ENCODE data around the gene RNF166.
"Not testable (repeated sequence)": the region's sequence is repeated elsewhere in the genome, so short reads cannot be mapped to it uniquely, and the experiment has no call there.

Gene RNF166

DNA sequence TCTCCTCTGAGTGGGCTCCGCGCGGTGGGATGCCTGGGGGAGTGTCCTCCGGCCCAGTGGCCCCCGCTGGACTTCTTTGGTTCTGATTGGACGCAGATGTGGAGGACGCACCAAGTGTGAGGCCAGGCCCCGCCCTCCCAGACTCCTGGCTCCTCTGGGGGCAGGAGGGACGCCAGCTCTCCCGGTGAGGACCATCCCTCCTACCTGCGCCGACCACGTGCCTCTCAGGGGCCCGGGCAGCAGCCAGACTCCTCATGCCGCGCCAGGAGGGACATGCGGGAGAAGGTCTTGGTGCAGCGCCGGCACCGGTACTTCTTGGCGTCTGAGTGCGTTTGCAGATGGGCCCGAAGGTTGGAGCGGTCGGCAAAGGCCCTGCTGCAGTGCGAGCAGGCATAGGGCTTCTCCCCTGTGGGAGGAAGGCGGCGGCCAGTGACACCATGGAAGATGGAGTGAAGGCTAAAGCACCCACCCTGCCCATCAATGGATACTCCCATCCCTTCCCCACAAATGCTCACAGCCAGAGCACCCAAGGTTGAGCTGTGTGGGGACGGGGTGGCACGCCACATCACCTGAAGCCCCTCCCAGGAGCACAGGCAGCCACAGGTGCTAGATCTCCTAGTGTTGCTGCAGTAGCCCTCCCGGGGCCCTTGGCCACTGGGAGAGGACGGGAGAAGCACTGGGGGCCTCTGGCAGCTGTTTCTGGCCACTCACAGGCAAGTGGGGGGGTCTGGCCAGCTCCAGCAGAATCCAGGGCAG lies 27.8 kb downstream of the RNF166 start:
- no peak for DNase-seq (ENCODE audit: low read depth in 1 of 2, low spot score in 1 of 2)

DNA sequence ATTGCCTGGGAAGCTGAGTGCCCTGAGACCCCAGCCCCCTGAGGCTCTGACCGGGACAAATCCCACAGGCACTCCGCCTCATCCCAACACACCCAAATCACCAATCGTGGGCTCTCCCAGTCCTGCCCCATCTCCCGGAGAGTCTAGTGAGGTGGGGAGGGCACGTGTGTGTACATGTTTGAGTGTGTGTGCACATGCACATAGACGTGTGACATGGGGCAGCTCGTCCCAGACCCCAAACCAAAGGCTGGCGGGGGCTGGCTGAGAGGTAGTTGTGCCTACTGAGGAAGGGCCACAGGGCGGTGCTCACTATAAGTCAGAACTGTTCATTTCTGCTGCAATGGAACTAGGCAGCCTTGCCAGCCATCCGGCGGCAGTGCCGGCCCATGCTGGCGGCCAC lies 28.5 kb downstream of the RNF166 start:
- no peak for DNase-seq (ENCODE audit: low read depth in 1 of 2, low spot score in 1 of 2)

DNA sequence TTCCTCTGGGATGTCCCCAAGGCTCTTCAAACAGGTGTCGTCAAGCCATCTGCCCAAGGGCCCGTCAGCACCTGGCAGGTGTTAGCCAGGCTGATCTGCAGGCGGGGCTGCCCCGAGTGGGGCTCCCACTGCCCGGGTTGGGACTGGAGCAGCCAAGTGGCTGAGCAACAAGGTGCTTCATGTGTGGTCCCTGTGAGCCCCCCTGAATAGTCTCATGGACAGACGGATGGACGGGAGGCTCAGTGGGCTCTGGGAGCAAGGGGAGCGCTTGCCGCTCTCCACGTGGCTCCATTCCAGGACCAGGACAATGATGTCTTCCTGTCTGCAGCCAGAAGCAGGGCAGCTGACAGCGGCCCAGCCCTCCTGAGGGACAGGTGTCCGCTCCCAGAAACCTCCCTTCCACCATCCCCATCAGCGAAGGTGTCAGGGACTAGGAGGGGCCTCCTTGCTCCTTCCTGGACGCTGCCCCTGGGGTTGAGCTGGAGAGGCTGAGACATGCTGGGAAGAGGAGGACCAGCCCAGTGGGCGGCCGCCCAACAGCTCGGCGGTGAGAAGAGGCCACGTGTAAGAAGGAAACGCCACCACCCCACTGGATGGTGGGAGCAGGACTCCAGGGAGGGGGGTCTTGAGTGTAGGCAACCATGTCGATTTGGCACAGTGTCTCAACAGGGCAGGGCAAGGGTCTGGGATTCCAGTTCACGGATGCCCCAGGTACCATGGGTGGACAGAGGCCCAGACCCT lies 29.5 kb downstream of the RNF166 start:
- no peak for DNase-seq (ENCODE audit: low read depth in 1 of 2, low spot score in 1 of 2)

DNA sequence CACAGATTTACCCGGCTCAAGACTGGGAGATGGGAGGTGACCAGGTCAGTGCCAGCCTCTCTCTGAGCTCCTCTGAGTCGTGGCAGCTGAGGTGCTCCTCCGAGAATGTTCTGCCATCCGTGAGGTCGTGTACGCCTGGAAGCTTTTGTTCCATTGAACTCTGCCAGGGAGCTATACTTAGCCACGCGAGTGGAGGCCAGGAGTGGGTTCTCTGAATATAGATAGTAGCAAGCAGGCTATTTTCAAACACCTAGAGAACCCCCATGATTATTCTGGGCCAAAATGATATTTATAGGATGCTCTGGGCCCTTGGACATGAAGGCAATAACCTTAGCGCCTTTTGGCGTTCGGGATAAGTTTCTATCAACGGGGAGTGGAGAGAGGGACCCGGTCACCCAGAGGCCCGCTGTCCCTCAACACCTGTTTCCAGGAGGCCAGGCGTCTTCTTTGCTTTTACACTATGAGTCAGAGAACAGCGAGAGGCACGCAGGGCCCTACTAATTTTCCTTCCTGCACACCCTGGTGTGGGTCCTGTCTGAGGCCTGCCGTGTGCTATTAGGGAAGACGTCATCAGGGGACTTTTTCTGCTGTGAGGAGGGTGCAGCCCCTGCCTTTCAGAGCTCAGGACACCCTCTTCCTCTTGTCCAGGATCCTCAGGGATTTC lies 32.4 kb downstream of the RNF166 start:
- DNase-seq (ENCODE audit: low read depth in 1 of 2, low spot score in 1 of 2), result no peak

DNA sequence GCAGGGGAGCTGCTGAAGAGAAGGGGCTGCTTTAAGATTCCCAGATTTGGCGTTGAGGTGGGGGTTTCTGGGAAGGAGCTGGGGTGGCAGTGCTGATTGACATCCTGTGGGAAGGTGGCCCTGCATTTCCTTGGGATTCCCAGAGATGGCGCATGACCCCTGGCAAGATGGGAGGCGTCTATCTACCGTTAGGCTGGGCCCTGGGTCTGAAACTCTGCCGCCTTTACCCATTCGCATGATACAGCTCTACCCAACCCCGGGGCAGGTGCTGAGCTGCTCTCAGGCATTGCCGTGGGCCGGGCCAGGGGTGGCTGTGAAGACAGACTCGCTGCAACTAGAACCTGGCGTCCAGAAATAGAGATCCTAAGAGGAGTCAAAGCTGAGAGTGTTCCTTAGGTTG lies 33.4 kb downstream of the RNF166 start:
- DNase-seq (ENCODE audit: low read depth in 1 of 2, low spot score in 1 of 2), result no peak

DNA sequence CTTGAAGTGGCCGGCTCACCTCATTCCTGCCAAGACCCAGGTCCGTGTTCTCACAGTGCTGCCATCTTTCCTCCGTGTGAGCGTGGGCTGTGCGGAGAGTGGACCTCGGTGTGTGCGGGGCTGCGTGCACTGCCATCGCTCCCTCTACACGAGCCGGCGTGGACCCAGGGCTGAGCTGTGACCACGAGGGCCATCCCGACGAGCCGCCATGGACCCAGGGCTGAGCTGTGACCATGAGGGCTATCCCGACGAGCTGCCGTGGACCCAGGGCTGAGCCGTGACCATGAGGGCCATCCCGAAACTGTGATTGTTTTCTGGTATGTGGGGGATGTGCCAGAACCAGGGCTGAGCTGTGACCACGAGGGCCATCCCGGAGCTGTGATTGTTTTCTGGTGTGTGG lies 34.4 kb downstream of the RNF166 start:
- no peak for DNase-seq (ENCODE audit: low read depth in 1 of 2, low spot score in 1 of 2)

DNA sequence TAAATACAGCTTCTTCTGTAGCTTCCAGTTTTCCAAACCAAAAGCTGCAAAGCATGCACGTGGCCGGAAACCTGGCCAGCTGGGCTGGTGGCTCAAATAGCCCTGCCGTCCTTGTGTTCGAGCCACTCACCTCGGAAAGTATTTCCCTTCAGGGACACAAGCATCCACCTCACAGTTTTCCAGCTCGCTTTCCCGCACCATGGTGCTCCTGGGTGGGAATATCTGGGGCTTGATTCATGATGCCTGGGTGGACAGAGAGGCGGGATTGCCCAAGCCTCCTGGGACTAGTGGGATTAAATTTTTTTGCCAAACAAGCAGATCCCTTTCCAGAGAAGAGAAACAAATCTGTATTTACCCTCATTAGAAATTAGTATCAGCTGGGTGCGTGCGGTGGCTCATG lies 36.2 kb downstream of the RNF166 start:
- no peak for DNase-seq (ENCODE audit: low read depth in 1 of 2, low spot score in 1 of 2)

DNA sequence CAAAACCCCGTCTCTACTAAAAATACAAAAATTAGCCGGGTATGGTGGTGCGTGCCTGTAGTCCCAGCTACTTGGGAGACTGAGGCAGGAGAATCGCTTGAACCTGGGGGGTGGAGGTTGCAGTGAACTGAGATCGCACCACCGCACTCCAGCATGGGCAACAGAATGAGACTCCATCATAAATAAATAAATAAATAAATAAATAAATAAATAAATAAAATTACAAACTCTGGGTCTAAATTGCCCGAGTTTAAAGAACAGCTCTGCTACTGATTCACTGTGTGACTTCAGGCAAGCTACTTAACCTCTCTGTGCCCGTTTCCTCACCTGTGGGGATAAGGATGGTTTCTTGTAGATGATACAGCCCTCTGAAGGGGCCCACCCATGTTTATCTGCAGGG lies 36.7 kb downstream of the RNF166 start:
- DNase-seq (ENCODE audit: low read depth in 1 of 2, low spot score in 1 of 2), result not testable (repeated sequence)

DNA sequence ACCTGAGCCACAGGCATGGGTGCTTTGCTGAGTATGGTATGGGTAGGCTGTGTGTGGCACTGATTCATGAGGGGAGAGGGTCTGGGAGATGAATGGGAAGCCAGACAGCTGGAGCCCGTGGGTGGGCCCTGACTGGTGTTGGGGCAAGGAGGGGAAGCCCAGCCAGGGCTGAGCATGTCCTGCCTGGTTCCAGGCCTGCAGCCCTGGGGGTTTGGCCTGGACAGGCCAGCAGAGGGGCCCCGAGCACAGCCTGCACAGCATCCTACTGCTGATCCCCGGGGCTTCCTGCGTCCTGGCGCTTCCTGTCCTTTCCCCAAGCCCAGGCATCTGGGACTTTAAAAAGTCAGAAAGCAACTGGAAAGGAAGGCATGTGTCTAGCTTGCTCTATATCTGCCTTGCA lies 38.7 kb downstream of the RNF166 start:
- no peak for DNase-seq (ENCODE audit: low read depth in 1 of 2, low spot score in 1 of 2)

DNA sequence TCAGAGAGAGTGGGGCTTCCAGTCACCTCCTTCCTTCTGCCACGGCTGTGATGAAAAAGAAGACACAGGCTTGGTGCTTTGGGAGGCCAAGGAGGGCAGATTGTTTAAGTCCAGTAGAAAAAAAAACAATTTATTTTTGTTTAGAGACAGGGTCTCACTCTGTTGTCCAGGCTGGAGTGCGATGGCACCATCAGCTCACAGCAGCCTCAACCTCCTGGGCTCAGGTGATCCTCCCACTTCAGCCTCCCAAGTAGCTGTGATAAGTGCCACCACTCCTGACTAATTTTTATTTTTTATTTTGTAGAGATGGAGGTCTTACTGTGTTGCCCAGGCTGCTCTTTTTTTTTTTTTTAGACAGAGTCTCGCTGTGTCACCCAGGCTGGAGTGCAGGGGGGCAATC lies 40.6 kb downstream of the RNF166 start:
- no peak for DNase-seq (ENCODE audit: low read depth in 1 of 2, low spot score in 1 of 2)

DNA sequence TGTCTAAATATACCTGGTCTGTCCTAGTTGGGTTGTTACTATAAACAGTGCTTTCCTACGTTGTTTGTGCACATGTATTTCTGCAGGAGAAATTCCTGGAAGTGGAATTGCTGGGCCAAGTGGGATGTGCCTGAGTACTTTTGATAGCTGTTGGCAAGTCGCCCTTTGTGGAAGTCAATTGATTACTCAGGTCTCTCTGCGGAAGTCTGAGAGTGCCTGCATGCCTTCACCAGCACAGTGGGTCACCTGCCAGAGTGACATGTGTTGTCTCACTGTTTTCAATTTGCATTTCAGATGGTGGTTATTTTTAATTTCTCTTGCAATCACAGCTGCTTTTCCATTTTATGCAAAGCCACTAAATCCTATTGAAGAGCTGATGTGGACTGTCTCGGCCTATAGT lies 41.1 kb downstream of the RNF166 start:
- DNase-seq (ENCODE audit: low read depth in 1 of 2, low spot score in 1 of 2), result no peak

DNA sequence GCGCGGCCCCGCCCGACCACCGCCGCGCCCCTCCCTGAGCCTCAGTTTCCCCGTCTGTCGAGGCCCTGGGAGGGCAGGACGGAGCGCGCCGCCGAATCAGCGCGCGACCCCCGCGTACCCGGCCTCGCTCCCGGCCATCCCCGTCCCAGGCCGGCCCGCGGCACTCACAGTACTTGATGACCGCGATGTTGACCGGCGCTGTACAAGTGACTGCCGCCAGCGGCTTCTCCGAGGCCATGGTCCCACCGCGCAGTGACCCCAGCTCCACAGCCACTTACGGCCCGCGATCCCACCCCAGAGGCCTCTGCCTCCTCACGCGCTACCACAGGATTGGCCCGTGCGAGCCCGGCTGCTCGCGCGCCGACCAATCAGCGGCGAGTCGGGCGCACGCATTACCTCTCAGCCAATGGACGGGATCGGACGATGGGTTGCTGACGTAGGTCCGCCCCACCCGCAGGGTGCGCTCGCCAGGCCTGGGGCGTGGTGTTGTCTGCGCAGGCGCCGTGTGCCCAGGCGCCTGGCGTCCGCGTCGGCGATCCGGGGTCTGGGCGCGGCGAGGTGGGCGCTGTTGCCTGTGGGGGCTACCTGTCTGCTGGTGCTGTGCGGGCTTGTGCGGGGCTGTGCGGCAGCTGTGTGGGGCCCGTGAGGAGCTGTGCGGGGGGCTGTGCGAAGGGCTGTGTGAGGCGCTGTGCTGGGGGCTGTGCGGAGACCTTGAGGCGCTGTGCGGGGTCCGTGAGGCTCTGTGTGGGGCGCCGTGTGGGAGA lies 43.2 kb downstream of the RNF166 start, which contains the start of gene MVD:
Gene MVD (minus strand): TSS at position 249 of the 764 bp plus-strand sequence. CDS start 11 bp downstream, at position 238.
- peak; percentile 86 to 95 for DNase-seq (ENCODE audit: low read depth in 1 of 2, low spot score in 1 of 2)

DNA sequence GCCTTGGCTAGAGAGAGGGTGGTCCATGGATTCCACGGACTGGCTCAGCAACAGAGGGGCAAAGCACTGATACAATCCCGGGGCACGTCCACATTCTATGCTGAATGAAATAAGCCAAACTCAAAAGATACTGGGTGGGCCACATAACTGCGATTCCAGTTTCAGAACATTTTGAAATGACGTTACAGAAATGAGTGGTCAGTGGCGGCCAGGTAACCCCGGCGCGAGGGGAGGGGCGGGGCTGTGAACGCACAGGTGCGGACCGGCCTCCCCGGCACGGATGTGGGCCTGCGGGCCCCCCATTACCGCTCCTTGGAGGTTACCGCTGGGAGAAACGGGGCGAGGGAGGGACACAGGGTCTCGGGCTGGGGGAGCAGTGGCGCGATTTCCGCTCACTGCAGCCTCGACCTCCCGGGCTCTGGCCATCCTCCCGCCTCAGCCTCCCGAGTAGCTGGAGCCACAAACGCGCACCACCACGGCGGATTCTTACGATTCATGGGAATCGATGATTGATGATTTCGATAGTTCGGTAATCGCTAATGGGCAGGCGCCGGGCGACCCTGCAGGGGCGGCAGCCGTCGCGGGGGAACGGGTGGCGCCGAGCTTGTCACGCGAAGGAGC lies 43.9 kb downstream of the RNF166 start:
- DNase-seq (ENCODE audit: low read depth in 1 of 2, low spot score in 1 of 2), result no peak

DNA sequence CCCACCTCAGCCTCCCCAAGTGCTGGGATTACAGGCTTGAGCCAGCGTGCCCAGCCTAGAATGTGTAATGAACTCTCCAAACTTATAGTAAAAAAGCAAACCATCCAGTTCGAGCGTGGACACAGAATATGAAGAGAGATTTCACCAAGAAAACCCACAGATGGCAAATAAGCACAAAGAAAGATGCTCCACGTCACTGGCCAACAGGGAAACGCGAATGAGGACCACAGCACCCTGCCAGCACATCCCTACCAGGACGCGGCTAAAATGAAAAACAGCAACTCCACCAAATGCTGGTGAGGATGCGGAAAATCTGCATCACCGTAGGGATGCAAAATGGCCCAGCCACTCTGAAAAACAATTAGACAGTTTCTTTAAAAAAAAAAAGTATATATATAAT lies 44.7 kb downstream of the RNF166 start:
- DNase-seq (ENCODE audit: low read depth in 1 of 2, low spot score in 1 of 2), result no peak

DNA sequence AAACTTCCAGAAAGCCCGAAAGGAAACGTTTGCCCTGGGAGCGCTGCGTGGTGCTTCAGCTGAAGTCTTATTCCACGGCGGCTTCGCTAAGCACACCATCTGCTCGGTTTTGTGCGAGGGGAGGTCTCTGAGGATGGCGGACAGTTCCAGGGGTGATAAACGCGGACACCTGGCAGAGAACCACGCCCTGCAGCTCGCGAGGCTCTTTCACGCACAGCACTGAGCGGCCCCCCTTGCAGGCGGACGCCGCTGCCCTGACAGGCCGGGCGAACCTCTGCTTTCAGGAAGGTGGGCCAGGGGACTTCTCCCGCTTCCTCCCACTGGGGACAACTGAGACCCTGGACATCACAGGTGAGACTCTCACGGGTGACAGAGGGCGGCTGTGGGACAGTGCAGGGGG lies 47.0 kb downstream of the RNF166 start:
- no peak for DNase-seq (ENCODE audit: low read depth in 1 of 2, low spot score in 1 of 2)

DNA sequence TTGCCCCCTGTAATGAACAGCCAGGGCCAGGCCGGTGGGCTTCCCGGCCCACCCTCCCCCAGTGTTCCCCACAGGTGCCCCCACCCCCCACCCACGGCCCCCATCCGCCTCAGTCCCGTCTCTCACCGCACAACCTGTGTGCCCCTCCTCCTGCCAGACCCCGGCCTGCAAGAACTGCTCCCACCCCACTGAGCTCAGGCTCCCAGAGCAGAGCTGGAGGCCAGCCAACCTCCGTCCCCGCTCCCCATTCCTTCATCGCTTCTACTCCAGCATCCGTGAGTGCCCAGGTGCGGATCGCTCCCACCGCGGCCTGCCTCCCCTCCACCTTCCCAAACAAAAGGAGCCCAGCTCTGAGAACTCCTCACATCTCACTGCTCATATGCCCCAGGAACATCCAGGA lies 47.5 kb downstream of the RNF166 start:
- no peak for DNase-seq (ENCODE audit: low read depth in 1 of 2, low spot score in 1 of 2)

DNA sequence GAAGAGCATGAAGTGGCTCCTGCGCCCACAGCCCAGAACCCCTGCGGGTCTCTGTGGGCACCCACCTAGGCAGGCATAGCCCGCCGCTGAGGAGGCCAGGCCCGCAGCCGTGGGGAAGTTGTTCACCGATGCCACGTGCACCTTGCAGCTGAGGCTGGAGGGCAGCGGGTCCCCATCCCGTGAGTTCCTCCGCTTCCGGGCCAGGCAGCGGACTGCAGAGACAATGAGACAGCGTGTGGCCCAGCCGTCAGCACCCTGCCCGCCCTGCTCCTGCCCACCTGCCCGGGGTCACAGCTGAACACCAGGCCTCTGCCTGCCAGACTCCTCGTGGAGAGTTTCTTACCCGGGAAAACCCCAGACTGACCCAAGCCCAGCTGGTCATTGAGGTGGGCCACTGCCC lies 48.8 kb downstream of the RNF166 start:
- no peak for DNase-seq (ENCODE audit: low read depth in 1 of 2, low spot score in 1 of 2)

DNA sequence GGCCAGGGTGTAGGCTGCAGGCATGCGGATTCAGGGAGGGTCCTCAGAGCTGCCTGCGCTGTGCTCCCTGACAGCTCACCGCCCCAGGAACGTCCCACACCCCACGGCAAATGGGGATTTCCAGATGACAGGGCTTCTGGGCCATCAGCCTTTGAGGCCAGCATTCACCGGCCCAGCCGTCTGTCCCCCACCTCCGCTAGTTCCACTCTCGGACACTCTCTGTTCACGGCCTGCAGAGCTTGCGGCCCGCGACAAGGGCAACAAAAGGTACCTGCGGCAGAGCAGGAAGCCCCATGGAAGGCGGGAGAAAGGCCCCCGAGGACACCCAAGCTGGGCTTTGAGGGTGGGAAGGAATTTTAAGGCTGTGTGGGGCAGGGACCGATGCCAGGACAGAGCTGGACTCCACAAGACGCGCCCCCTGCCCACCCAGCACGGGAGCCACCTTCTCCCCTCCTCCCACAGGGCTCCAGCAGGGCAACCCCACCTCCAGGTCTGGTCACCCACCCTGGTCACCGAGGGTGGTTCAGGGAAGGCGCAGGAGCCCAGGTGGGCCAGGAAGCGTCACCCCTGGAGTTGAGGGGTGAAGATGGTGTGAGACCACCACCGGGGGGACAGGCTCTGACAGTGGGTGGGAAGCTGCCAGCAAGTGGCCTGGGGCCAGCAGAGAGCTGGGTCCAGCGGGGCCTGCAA lies 49.8 kb downstream of the RNF166 start:
- no peak for DNase-seq (ENCODE audit: low read depth in 1 of 2, low spot score in 1 of 2)

DNA sequence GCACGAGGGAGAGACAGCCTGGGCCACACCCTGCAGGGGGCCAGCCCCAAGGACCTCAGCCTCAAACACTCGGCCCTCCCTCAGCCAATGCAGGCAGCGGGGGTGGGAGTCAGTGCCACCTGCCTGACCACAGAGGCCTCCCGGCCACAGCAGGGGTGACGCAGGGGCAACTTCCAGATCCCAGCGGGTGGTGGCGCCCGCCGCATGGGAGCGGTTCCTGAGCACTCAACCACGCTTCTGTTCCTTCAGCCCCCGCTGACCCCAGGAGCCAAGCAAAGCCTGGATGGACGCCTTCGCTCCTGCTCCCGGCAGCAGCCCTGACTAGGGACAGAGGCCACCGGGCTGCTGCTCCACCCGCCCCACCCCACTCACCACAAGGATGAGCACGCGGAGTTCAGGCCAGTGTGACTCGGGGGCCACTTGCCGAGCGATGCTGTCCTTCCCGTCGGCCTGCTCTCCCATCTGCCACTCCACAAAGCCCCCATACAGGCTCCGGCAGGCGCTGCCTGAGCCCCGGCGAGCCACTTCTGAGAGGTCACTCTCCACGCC lies 50.4 kb downstream of the RNF166 start:
- no peak for DNase-seq (ENCODE audit: low read depth in 1 of 2, low spot score in 1 of 2)

Data from activated T-helper 1 cell treated with anti-CD3 and anti-CD28 coated beads, Interleukin-2, amount 50 U/mL, for 16 hours (primary cell).